Activated CD4-positive, CD25-positive, alpha-beta regulatory T cell treated with anti-CD3 and anti-CD28 coated beads, Interleukin-2, amount 50 U/mL, for 24 hours (primary cell): ENCODE data around the gene INPP4B.
"Not testable (repeated sequence)": the region's sequence is repeated elsewhere in the genome, so short reads cannot be mapped to it uniquely, and the experiment has no call there.

ENCODE experiments used
- ATAC-seq, 2 donors: fragments of 150-1000 bp; cut with Tn5 transposase; one replicate each; pipeline ENCODE4 v1.10.0; 2021; ENCODE audit warnings: mild to moderate bottlenecking in 1 of 2, moderate library complexity in 1 of 2

INPP4B gene

GRCh38 chr4:142539796-142540482 is 306.2 kb downstream of the INPP4B start:
- no peak for ATAC-seq

- ATAC-seq = peak; percentile 58 to 72
Measured at GRCh38 chr4:142535009-142535408, 311.1 kb downstream of the INPP4B start.

GRCh38 chr4:142532054-142532453 is 314.0 kb downstream of the INPP4B start:
- no peak for ATAC-seq

GRCh38 chr4:142530728-142531127 is 315.4 kb downstream of the INPP4B start:
- no peak for ATAC-seq

GRCh38 chr4:142528433-142528832 is 317.7 kb downstream of the INPP4B start:
- peak in 1 of 2 donors; percentile 44 for ATAC-seq

- ATAC-seq = no peak
Measured at GRCh38 chr4:142523111-142523510, 323.0 kb downstream of the INPP4B start.

- no peak for ATAC-seq
Measured at GRCh38 chr4:142519342-142519741, 326.8 kb downstream of the INPP4B start.

- ATAC-seq = no peak
Measured at GRCh38 chr4:142516686-142517526, 329.2 kb downstream of the INPP4B start.

- no peak for ATAC-seq
Measured at GRCh38 chr4:142512161-142512560, 333.9 kb downstream of the INPP4B start.

- no peak for ATAC-seq
Measured at GRCh38 chr4:142509881-142510280, 336.2 kb downstream of the INPP4B start.

GRCh38 chr4:142509381-142509780 is 336.7 kb downstream of the INPP4B start:
- ATAC-seq = not testable (repeated sequence)

GRCh38 chr4:142500966-142501365 is 345.1 kb downstream of the INPP4B start:
- no peak for ATAC-seq

- no peak for ATAC-seq
Measured at GRCh38 chr4:142497606-142498005, 348.5 kb downstream of the INPP4B start.

GRCh38 chr4:142493255-142494110 is 352.6 kb downstream of the INPP4B start:
- ATAC-seq = no peak

GRCh38 chr4:142485452-142485851 is 360.6 kb downstream of the INPP4B start:
- ATAC-seq = no peak

GRCh38 chr4:142480244-142480643 is 365.9 kb downstream of the INPP4B start:
- ATAC-seq = no peak

GRCh38 chr4:142475663-142476062 is 370.4 kb downstream of the INPP4B start:
- no peak for ATAC-seq

GRCh38 chr4:142474398-142475087 is 371.6 kb downstream of the INPP4B start:
- peak in 1 of 2 donors; percentile 32 for ATAC-seq

- no peak for ATAC-seq
Measured at GRCh38 chr4:142473960-142474338, 372.2 kb downstream of the INPP4B start.

GRCh38 chr4:142473218-142473959 is 372.7 kb downstream of the INPP4B start:
- ATAC-seq = no peak

- ATAC-seq = no peak
Measured at GRCh38 chr4:142467088-142467487, 379.0 kb downstream of the INPP4B start.

GRCh38 chr4:142465526-142465925 is 380.6 kb downstream of the INPP4B start:
- ATAC-seq = no peak
